Measurements from ENCODE around the gene TTC7B.

Gene TTC7B

GRCh38 chr14:90639641-90640040 lies 176.6 kb downstream of the TTC7B start:
- no peak for DNase-seq

GRCh38 chr14:90632871-90633270 lies 183.4 kb downstream of the TTC7B start:
- DNase-seq, result no peak

- DNase-seq, result no peak
These were observed 183.8 kb downstream of the TTC7B start for GRCh38 chr14:90632451-90632850.

- no peak for DNase-seq
These were observed 185.9 kb downstream of the TTC7B start for GRCh38 chr14:90630171-90630806.

- no peak for DNase-seq
These were observed 186.8 kb downstream of the TTC7B start for GRCh38 chr14:90629471-90629870.

- DNase-seq, result no peak
These were observed 187.4 kb downstream of the TTC7B start for GRCh38 chr14:90628825-90629224.

- DNase-seq, result no peak
These were observed 188.8 kb downstream of the TTC7B start for GRCh38 chr14:90627478-90627877.

- no peak for DNase-seq
These were observed 189.7 kb downstream of the TTC7B start for GRCh38 chr14:90626550-90626949.

- no peak for DNase-seq
These were observed 190.8 kb downstream of the TTC7B start for GRCh38 chr14:90625445-90625844.

GRCh38 chr14:90624732-90625400 lies 191.4 kb downstream of the TTC7B start:
- peak; percentile 51 for DNase-seq

- DNase-seq, result no peak
These were observed 192.0 kb downstream of the TTC7B start for GRCh38 chr14:90624227-90624626.

GRCh38 chr14:90621201-90621600 lies 195.0 kb downstream of the TTC7B start:
- no peak for DNase-seq

GRCh38 chr14:90620568-90621077 lies 195.6 kb downstream of the TTC7B start:
- no peak for DNase-seq

- no peak for DNase-seq
These were observed 196.3 kb downstream of the TTC7B start for GRCh38 chr14:90619911-90620310.

- DNase-seq, result no peak
These were observed 198.3 kb downstream of the TTC7B start for GRCh38 chr14:90617961-90618360.

- DNase-seq, result no peak
These were observed 199.3 kb downstream of the TTC7B start for GRCh38 chr14:90616881-90617280.

GRCh38 chr14:90616313-90616712 lies 199.9 kb downstream of the TTC7B start:
- DNase-seq, result no peak

- DNase-seq, result no peak
These were observed 200.6 kb downstream of the TTC7B start for GRCh38 chr14:90615517-90616060.

- no peak for DNase-seq
These were observed 201.3 kb downstream of the TTC7B start for GRCh38 chr14:90614696-90615516.

GRCh38 chr14:90613997-90614396 lies 202.2 kb downstream of the TTC7B start:
- DNase-seq, result no peak

GRCh38 chr14:90613453-90613852 lies 202.8 kb downstream of the TTC7B start:
- DNase-seq, result no peak

GRCh38 chr14:90612801-90613200 lies 203.4 kb downstream of the TTC7B start:
- no peak for DNase-seq

- DNase-seq, result no peak
These were observed 204.3 kb downstream of the TTC7B start for GRCh38 chr14:90611936-90612335.
